Measurements from ENCODE around the gene HIVEP2.
A peak's percentile ranks its signal among the peaks of the same experiment; 100 is the strongest.
"Not testable (repeated sequence)": the region's sequence is repeated elsewhere in the genome, so short reads cannot be mapped to it uniquely, and the experiment has no call there.

The HIVEP2 gene, protein sequence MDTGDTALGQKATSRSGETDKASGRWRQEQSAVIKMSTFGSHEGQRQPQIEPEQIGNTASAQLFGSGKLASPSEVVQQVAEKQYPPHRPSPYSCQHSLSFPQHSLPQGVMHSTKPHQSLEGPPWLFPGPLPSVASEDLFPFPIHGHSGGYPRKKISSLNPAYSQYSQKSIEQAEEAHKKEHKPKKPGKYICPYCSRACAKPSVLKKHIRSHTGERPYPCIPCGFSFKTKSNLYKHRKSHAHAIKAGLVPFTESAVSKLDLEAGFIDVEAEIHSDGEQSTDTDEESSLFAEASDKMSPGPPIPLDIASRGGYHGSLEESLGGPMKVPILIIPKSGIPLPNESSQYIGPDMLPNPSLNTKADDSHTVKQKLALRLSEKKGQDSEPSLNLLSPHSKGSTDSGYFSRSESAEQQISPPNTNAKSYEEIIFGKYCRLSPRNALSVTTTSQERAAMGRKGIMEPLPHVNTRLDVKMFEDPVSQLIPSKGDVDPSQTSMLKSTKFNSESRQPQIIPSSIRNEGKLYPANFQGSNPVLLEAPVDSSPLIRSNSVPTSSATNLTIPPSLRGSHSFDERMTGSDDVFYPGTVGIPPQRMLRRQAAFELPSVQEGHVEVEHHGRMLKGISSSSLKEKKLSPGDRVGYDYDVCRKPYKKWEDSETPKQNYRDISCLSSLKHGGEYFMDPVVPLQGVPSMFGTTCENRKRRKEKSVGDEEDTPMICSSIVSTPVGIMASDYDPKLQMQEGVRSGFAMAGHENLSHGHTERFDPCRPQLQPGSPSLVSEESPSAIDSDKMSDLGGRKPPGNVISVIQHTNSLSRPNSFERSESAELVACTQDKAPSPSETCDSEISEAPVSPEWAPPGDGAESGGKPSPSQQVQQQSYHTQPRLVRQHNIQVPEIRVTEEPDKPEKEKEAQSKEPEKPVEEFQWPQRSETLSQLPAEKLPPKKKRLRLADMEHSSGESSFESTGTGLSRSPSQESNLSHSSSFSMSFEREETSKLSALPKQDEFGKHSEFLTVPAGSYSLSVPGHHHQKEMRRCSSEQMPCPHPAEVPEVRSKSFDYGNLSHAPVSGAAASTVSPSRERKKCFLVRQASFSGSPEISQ (N-terminal part only)

GRCh38 chr6:142945049-142945445 lies at the start of gene HIVEP2:
HIVEP2 (minus strand) TSS chr6:142945176; CDS start chr6:142774738, 170,438 bp downstream.
- Mint-ChIP-seq H3K4me3 (peak within 1 kb of the TSS; percentile 84 to 98), H3K27me3 (no peaks in the 10 kb centered on the region), H3K4me1 (peaks cover 48% of the 10 kb centered on the region), H3K9me3 (no peaks in the 10 kb centered on the region), H3K27ac (peak within 1 kb of the TSS; percentile 100)
- ATAC-seq (peak; percentile 56), DNase-seq (peak; percentile 81 to 92)

GRCh38 chr6:142993977-142994376 lies 49.0 kb upstream of the HIVEP2 start:
- DNase-seq, result no peak
- no peaks in the 10 kb centered on the region for H3K27me3 Mint-ChIP-seq
- no peaks in the 10 kb centered on the region for H3K4me1 Mint-ChIP-seq
- peaks cover 12 to 28% of the 10 kb centered on the region in 2 donors for H3K9me3 Mint-ChIP-seq
- no peak overlapping the region for H3K4me3 Mint-ChIP-seq
- ATAC-seq, result no peak
- no peak overlapping the region for H3K27ac Mint-ChIP-seq

- no peak for DNase-seq
- Mint-ChIP-seq H3K4me1 (no peaks in the 10 kb centered on the region), H3K9me3 (peaks cover 8 to 9% of the 10 kb centered on the region in 2 donors), H3K27me3 (no peaks in the 10 kb centered on the region), H3K27ac (no peak overlapping the region), H3K4me3 (no peak overlapping the region)
- ATAC-seq, result no peak
Measured at GRCh38 chr6:142987490-142987889, 42.5 kb upstream of the HIVEP2 start.

DNA sequence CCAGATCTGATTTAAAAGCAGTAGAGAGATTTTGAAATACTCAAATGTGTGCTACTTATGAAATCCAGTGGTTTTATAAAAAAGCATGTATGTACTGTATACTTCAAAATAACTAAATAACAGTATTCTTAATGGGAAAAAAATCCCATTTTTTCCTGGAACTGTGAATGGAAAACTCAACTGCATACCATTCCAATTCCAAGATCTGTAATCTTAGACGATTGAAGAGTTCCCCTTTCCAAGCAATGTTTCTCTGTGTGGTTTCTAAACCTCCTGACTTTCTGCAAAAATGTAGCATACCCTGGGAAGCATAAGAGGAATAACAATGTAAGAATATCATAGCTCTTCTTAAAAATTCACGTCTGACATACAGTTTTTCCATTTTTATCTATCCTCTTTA lies 40.3 kb upstream of the HIVEP2 start:
- H3K4me3 Mint-ChIP-seq, result no peak overlapping the region
- no peak overlapping the region for H3K27ac Mint-ChIP-seq
- no peaks in the 10 kb centered on the region for H3K4me1 Mint-ChIP-seq
- ATAC-seq (no peak), DNase-seq (no peak)
- H3K27me3 Mint-ChIP-seq, result no peaks in the 10 kb centered on the region
- H3K9me3 Mint-ChIP-seq, result peaks cover 16 to 28% of the 10 kb centered on the region in 2 donors

- Mint-ChIP-seq H3K4me1 (no peaks in the 10 kb centered on the region), H3K27me3 (no peaks in the 10 kb centered on the region), H3K4me3 (no peak overlapping the region), H3K9me3 (peaks cover 20 to 31% of the 10 kb centered on the region in 2 donors), H3K27ac (no peak overlapping the region)
- no peak for ATAC-seq
- DNase-seq, result no peak
Measured at GRCh38 chr6:142984386-142984785, 39.4 kb upstream of the HIVEP2 start.

- peaks cover 5% of the 10 kb centered on the region for H3K4me1 Mint-ChIP-seq
- no peak for DNase-seq
- no peak for ATAC-seq
- peaks cover 28% of the 10 kb centered on the region in 2 donors for H3K9me3 Mint-ChIP-seq
- no peak overlapping the region for H3K4me3 Mint-ChIP-seq
- H3K27ac Mint-ChIP-seq, result no peak overlapping the region
- no peaks in the 10 kb centered on the region for H3K27me3 Mint-ChIP-seq
Measured at GRCh38 chr6:142975365-142975764, 30.4 kb upstream of the HIVEP2 start.

GRCh38 chr6:142970941-142971340 lies 26.0 kb upstream of the HIVEP2 start:
- not testable (repeated sequence) for H3K27ac Mint-ChIP-seq, H3K27me3 Mint-ChIP-seq, H3K9me3 Mint-ChIP-seq, H3K4me3 Mint-ChIP-seq, ATAC-seq, DNase-seq, H3K4me1 Mint-ChIP-seq

GRCh38 chr6:142968601-142969000 lies 23.6 kb upstream of the HIVEP2 start:
- H3K27me3 Mint-ChIP-seq, result no peaks in the 10 kb centered on the region
- peaks cover 0 to 11% of the 10 kb centered on the region in 2 donors for H3K9me3 Mint-ChIP-seq
- H3K4me1 Mint-ChIP-seq, result no peaks in the 10 kb centered on the region
- H3K4me3 Mint-ChIP-seq, result no peak overlapping the region
- H3K27ac Mint-ChIP-seq, result no peak overlapping the region
- ATAC-seq, result no peak
- no peak for DNase-seq

GRCh38 chr6:142966294-142966693 lies 21.3 kb upstream of the HIVEP2 start:
- H3K27me3 Mint-ChIP-seq, result no peaks in the 10 kb centered on the region
- ATAC-seq (peak; percentile 60), DNase-seq (no peak)
- peaks cover 0 to 11% of the 10 kb centered on the region in 2 donors for H3K9me3 Mint-ChIP-seq
- no peak overlapping the region for H3K4me3 Mint-ChIP-seq
- no peaks in the 10 kb centered on the region for H3K4me1 Mint-ChIP-seq
- H3K27ac Mint-ChIP-seq, result no peak overlapping the region

DNA sequence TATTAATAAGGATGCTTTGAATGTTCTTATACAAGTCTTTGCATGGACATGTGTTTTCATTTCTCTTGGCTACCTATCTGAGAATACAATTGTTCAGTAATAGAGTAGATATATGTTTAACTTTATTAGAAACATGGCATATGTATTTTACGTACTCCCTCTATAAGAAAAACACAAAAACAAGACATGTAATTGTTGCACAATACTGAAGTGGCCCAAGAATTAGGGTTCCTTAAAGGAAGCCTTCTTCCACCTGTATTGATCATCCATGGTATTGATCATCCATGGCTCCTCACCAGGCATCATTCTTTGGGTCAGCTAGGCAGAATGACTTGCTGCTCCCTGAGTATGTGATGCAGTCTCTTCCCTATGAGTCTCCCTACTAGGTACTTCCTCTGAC lies 20.2 kb upstream of the HIVEP2 start:
- no peak for ATAC-seq
- H3K4me1 Mint-ChIP-seq, result no peaks in the 10 kb centered on the region
- no peak overlapping the region for H3K4me3 Mint-ChIP-seq
- no peak for DNase-seq
- peaks cover 8 to 18% of the 10 kb centered on the region in 2 donors for H3K9me3 Mint-ChIP-seq
- H3K27me3 Mint-ChIP-seq, result no peaks in the 10 kb centered on the region
- no peak overlapping the region for H3K27ac Mint-ChIP-seq

GRCh38 chr6:142960098-142960497 lies 15.1 kb upstream of the HIVEP2 start:
- no peaks in the 10 kb centered on the region for H3K27me3 Mint-ChIP-seq
- DNase-seq (no peak), ATAC-seq (no peak)
- H3K4me3 Mint-ChIP-seq, result no peak overlapping the region
- no peaks in the 10 kb centered on the region for H3K4me1 Mint-ChIP-seq
- H3K9me3 Mint-ChIP-seq, result peaks cover 9 to 14% of the 10 kb centered on the region in 2 donors
- H3K27ac Mint-ChIP-seq, result no peak overlapping the region

DNA sequence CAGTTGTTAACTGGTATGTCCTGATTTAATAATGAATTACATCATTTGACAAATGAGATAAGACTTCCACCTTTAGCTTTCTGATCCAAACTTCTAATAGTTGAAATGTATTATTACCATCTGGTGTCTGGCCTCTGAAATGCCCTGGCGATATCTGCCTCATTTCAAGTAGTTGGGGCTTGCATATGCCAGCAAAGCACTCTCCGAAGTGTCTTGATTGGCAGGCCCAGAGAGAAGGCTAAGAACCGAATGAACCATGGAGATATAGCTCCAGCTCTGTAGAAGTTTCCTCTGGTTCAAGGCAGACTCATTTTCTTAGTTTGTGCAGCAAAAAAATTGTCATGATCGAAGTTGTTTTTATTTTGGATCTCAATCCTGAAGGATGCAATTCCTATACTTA lies 13.4 kb upstream of the HIVEP2 start:
- Mint-ChIP-seq H3K9me3 (peaks cover 9 to 10% of the 10 kb centered on the region in 2 donors), H3K4me3 (no peak overlapping the region), H3K4me1 (peaks cover 7% of the 10 kb centered on the region), H3K27ac (no peak overlapping the region), H3K27me3 (no peaks in the 10 kb centered on the region)
- no peak for DNase-seq
- ATAC-seq, result no peak

DNA sequence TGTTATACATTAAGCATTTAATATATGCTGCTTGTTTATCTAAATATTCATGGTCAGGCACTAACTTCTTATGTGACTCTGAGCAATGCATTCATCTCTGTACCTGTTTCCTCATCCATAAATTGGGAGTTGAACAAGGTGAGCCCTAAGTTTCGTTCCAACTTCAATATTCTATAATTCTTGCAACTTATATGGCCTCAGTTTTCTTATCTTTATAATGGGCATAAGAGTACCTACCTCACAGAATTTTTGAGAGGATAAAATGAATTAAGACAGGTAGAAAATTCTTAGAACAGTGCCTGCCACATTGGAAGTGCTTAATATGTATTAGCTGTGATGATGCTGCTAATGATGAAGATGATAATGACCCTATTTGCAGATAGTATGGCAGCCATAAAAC lies 11.8 kb upstream of the HIVEP2 start:
- peaks cover 9 to 10% of the 10 kb centered on the region in 2 donors for H3K9me3 Mint-ChIP-seq
- no peaks in the 10 kb centered on the region for H3K27me3 Mint-ChIP-seq
- no peak overlapping the region for H3K4me3 Mint-ChIP-seq
- DNase-seq (no peak), ATAC-seq (no peak)
- no peak overlapping the region for H3K27ac Mint-ChIP-seq
- peaks cover 21% of the 10 kb centered on the region for H3K4me1 Mint-ChIP-seq

- no peak for DNase-seq
- Mint-ChIP-seq H3K27ac (no peak overlapping the region), H3K4me3 (no peak overlapping the region)
Measured at GRCh38 chr6:142954844-142955243, 9.9 kb upstream of the HIVEP2 start.

DNA sequence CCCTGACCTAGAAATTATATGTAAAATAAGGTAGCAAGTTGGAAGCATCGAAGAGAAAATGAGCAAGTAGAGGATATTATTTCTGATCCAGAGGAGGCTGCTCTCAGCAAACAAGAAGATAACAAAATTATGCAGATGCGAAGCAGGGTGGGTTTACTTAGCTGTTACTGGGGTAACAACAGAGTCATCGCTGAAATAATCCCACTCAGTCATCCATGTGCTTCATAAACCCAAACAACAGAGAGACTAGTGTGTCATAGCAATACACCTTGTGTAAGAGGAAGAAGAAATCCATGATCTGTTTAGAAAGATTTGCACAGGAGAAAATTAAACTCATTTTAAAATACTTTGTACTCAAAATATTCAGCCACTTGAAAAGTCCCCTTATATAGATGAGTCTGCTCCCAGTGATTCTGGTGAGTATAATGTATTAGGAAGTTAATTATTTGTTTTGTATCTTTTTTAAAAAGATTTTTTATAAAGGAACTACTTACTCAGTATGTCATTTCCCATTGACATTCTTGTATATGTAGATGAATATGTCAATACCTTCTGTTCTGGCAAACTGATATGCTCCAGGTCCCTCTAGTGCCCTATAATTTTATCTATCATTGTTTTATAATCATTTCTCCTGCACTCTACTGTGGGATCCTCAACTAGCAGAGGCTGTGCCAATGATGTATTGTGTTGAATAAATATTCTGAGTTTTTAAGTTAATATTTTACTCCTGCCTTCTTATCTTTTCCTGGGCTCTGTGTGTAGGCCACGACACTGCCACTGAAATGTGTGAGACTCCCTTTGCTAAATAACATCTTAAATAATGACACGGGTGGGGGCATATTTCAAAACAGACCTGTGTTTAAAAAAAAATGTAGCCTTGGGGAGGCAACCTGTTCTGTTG lies 8.6 kb upstream of the HIVEP2 start:
- H3K9me3 Mint-ChIP-seq, result no peaks in the 10 kb centered on the region
- ATAC-seq (no peak), DNase-seq (no peak)
- no peak overlapping the region for H3K27ac Mint-ChIP-seq
- no peak overlapping the region for H3K4me3 Mint-ChIP-seq
- H3K27me3 Mint-ChIP-seq, result no peaks in the 10 kb centered on the region
- H3K4me1 Mint-ChIP-seq, result peaks cover 21% of the 10 kb centered on the region

More at GRCh38 chr6:142954844-142955243, 9.9 kb upstream of the HIVEP2 start:
- no peak for ATAC-seq
- Mint-ChIP-seq H3K9me3 (no peaks in the 10 kb centered on the region), H3K27me3 (no peaks in the 10 kb centered on the region), H3K4me1 (peaks cover 21% of the 10 kb centered on the region)
